ENCODE results near the gene MPL. TPM values are rescaled to one million over a fixed set of nuclear protein-coding genes. Genes with fewer than 3 reads are reported as not detected.
A peak's percentile ranks its signal among the peaks of the same experiment; 100 is the strongest.
"Not testable (repeated sequence)": the region's sequence is repeated elsewhere in the genome, so short reads cannot be mapped to it uniquely, and the experiment has no call there.

MPL gene
- total RNA-seq, 2 experiments from 2014 or later, result not detected

DNA sequence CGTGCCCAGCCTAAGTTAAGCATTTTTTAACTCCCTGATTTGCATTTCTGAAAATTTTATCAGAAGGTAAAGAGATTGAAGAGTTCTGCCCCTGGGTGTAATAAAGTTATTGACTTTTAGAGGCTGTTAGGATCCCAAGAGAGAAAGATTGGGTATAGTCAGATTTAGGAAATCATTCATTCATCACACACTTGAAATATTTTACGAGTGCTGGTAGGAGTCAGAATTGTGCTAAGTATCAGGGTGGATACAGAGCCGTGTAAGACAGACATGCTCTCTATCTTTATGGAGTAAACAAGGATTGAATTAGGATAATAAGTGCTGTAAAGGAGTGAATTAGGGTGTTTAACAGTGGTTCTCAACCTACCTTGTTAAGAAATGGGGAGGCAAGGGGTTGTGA, 55.1 kb downstream of the MPL start:
- no peak overlapping the region for H3K4me3 Mint-ChIP-seq
- H3K9me3 Mint-ChIP-seq (ENCODE audit: insufficient read depth), result no peaks in the 10 kb centered on the region
- no peak for ATAC-seq
- H3K36me3 Mint-ChIP-seq (ENCODE audit: low read depth), result peaks cover 16% of the 10 kb centered on the region
- H3K4me1 Mint-ChIP-seq (ENCODE audit: low read depth), result peaks cover 31% of the 10 kb centered on the region
- H3K27me3 Mint-ChIP-seq (ENCODE audit: low read depth), result no peaks in the 10 kb centered on the region
- ChIA-PET POLR2A (interaction anchor here (0.6 kb wide), 1 partner anchor 19 kb away, joined by 3 read pairs; no protein-coding TSS in a partner anchor), CTCF (no interaction called here)
- H3K27ac Mint-ChIP-seq, result no peak overlapping the region
- no peak for DNase-seq

DNA sequence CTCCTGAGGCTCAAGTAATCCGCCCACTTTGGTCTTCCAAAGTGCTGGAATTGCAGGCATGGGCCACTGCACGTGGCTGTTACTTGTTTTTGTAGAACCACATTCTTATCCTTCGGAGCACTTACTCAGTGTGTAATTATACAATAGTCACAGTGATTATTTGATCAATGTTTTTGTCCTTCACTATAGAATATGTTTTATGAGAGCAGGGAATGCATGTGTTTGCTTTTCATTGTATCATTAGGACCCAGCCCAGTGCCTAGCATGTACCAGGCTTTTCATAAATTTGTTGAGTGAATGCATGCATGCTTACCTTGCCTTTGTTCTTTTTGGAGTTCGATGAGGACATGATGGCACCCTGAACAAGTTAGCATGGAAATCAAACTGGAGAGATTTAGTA, 57.9 kb downstream of the MPL start:
- ChIA-PET POLR2A (no interaction called here), CTCF (no interaction called here)

GRCh38 chr1:43396059-43396458, 58.4 kb downstream of the MPL start:
- CTCF ChIA-PET, result interaction anchor here (1.1 kb wide), 1 partner anchor 18 kb away, joined by 7 read pairs; no protein-coding TSS in a partner anchor

More for the DNA sequence above, 57.9 kb downstream of the MPL start:
- Mint-ChIP-seq H3K4me1 (ENCODE audit: low read depth) (peaks cover 8% of the 10 kb centered on the region), H3K36me3 (ENCODE audit: low read depth) (peaks cover 8% of the 10 kb centered on the region), H3K27ac (no peak overlapping the region), H3K27me3 (ENCODE audit: low read depth) (no peaks in the 10 kb centered on the region), H3K9me3 (ENCODE audit: insufficient read depth) (no peaks in the 10 kb centered on the region), H3K4me3 (no peak overlapping the region)
- DNase-seq (no peak), ATAC-seq (no peak)

DNA sequence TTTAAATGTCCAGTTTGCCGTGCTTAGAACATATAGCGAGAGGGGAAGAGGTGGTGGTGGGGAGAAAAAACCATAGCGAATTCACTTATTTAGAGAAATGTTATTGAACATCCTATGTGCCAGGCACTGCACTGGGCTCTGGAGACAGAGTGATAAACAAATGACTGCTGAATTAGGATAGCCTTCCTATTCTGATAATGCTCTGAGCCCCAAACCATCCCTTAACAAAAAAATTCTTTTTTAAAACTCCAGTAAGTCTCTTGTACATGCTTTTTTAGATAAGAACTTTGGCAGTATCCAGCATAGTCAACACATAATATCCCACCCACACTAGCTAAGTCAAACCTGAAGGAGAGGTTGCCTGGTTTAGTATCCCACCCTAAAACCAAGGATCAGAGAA, 60.6 kb downstream of the MPL start:
- Mint-ChIP-seq H3K4me3 (no peak overlapping the region), H3K36me3 (ENCODE audit: low read depth) (peaks cover 10% of the 10 kb centered on the region), H3K27ac (no peak overlapping the region), H3K9me3 (ENCODE audit: insufficient read depth) (no peaks in the 10 kb centered on the region), H3K4me1 (ENCODE audit: low read depth) (no peaks in the 10 kb centered on the region), H3K27me3 (ENCODE audit: low read depth) (no peaks in the 10 kb centered on the region)
- DNase-seq, result no peak
- ChIA-PET CTCF (interaction anchor here (1.6 to 3.8 kb wide), 2 partner anchors 8 to 17 kb away, joined by 5 to 21 read pairs; partner anchors contain the start of genes MED8 and SZT2), POLR2A (no interaction called here)
- ATAC-seq, result no peak

More at GRCh38 chr1:43396059-43396458, 58.4 kb downstream of the MPL start:
- DNase-seq (no peak), ATAC-seq (no peak)
- Mint-ChIP-seq H3K27me3 (ENCODE audit: low read depth) (no peaks in the 10 kb centered on the region), H3K27ac (no peak overlapping the region), H3K36me3 (ENCODE audit: low read depth) (peaks cover 8% of the 10 kb centered on the region), H3K4me3 (no peak overlapping the region), H3K9me3 (ENCODE audit: insufficient read depth) (no peaks in the 10 kb centered on the region), H3K4me1 (ENCODE audit: low read depth) (peaks cover 4% of the 10 kb centered on the region)
- POLR2A ChIA-PET, result no interaction called here

DNA sequence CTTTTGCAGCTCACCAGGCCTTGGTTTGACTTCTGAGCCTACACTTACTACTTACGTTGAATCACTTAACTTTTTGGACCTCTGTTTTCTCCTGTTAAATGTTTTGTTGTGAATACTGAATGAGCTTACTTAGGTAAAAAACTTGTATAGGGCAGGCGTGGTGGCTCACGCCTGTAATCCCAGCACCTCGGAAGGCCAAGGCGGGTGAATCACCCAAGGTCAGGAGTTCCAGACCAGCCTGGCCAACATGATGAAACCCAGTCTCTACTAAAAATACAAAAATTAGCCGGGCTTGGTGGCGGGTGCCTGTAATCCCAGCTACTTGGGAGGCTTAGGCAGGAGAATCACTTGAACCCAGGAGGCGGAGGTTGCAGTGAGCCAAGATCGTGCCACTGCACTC, 62.8 kb downstream of the MPL start:
- not testable (repeated sequence) for DNase-seq; H3K27me3 Mint-ChIP-seq (ENCODE audit: low read depth); H3K9me3 Mint-ChIP-seq (ENCODE audit: insufficient read depth); H3K27ac Mint-ChIP-seq; H3K4me1 Mint-ChIP-seq (ENCODE audit: low read depth); ATAC-seq; H3K4me3 Mint-ChIP-seq
- ChIA-PET CTCF (interaction anchor here (3.8 kb wide), 1 partner anchor 15 kb away, joined by 21 read pairs; no protein-coding TSS in a partner anchor), POLR2A (interaction anchor here (1.7 kb wide), 1 partner anchor 12 kb away, joined by 5 read pairs; no protein-coding TSS in a partner anchor)
- H3K36me3 Mint-ChIP-seq (ENCODE audit: low read depth), result peaks cover 20% of the 10 kb centered on the region

GRCh38 chr1:43402089-43402865, 64.7 kb downstream of the MPL start:
- Mint-ChIP-seq H3K27ac (peak overlapping the region; percentile 32), H3K4me3 (no peak overlapping the region), H3K9me3 (ENCODE audit: insufficient read depth) (no peaks in the 10 kb centered on the region), H3K36me3 (ENCODE audit: low read depth) (peaks cover 27% of the 10 kb centered on the region), H3K4me1 (ENCODE audit: low read depth) (no peaks in the 10 kb centered on the region), H3K27me3 (ENCODE audit: low read depth) (no peaks in the 10 kb centered on the region)
- CTCF ChIA-PET, result no interaction called here
- DNase-seq, result no peak
- POLR2A ChIA-PET, result no interaction called here
- ATAC-seq, result no peak

Small RNA genes within 50 kb of the gene (microRNA-seq; reads per million reads assigned to microRNA genes)
- 3.4 reads per million for gene MIR6734

Other genes starting within 250 kb of the MPL start
- gene EBNA1BP2, start 165.5 kb upstream of the MPL start, total RNA-seq, result 10 to 100 TPM; 58.8 to 59.0 TPM
- not detected for gene CFAP57, start 165.5 kb upstream of the MPL start, total RNA-seq
- not detected for gene TMEM125, start 67.8 kb upstream of the MPL start, total RNA-seq
- gene C1orf210, start 52.2 kb upstream of the MPL start, total RNA-seq, result not detected
- 1 to 10 TPM in 1 of 2 experiments, under 1 TPM in 1; 0.53 to 1.3 TPM for gene TIE1, start 36.8 kb upstream of the MPL start, total RNA-seq
- gene CDC20, start 21.2 kb downstream of the MPL start, total RNA-seq, result 100 to 1,000 TPM; 214 to 232 TPM
- 10 to 100 TPM; 69.6 to 71.0 TPM for gene ELOVL1, start 30.2 kb downstream of the MPL start, total RNA-seq
- 10 to 100 TPM; 33.1 to 35.1 TPM for gene MED8, start 52.0 kb downstream of the MPL start, total RNA-seq
- gene SZT2, start 52.1 kb downstream of the MPL start, total RNA-seq, result 10 to 100 TPM; 57.2 to 58.3 TPM
- gene HYI, start 116.1 kb downstream of the MPL start, total RNA-seq, result 1 to 10 TPM; 8.4 to 9.5 TPM
- under 1 TPM; 0.61 to 0.65 TPM for gene PTPRF, start 193.1 kb downstream of the MPL start, total RNA-seq